ENCODE measurements around the gene GTF2A1.

GRCh38 chr14:81209167-81209836 lies 11.5 kb downstream of the GTF2A1 start:
- TF ChIP-seq EZH2phosphoT487 (IDR thresholded peaks at IDR 0.05; ENCODE audit: insufficient read depth, low read depth): no peak
- TF ChIP-seq EZH2 (IDR thresholded peaks at IDR 0.05; ENCODE audit: insufficient read depth, poor library complexity, severe bottlenecking): no peak
